ENCODE data around the gene CR2. TPM values are rescaled to one million over a fixed set of nuclear protein-coding genes. Genes with fewer than 3 reads are reported as not detected.

CR2 gene
- total and polyA plus RNA-seq, 2 of the 4 experiments (the other 2 are of a cell fraction), result not detected

DNA sequence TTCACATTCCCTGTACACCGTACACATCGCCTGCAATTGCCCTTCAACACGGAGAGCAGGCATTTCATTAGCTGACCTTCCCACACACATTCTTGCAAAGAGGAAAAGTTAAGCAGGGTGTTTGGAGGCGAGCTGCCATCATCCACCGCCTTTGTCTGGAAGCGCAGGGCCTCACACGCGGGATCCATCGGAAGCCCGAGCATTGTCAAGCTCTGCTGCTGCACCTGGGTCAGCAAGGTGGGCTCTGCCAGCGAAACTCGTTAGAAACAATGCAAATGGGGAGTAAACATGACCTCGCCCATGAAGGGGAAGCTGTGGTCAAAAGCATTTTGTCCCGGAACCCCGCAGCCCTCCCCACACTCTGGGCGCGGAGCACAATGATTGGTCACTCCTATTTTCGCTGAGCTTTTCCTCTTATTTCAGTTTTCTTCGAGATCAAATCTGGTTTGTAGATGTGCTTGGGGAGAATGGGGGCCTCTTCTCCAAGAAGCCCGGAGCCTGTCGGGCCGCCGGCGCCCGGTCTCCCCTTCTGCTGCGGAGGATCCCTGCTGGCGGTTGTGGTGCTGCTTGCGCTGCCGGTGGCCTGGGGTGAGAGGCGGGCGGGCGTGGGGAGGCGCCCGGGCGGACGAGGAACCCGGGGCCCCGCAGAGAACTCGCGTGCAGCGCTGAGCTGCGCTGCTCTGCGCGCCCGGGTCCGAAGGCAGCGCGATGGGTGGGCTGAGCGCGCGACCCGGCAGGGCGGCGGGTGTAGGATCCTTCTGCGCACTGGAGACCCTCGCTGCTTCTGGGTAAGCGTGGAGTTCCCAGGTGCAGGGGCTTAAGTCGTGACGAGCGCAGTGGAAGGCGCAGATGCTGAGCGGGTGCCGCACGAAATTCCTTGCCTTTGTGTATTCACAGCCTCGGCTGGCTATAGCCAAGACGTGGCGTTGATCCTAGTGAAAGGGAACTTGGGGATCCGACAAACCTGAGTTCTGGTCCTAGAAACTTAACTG lies 42.0 kb downstream of the CR2 start, which contains the start of gene CR1 (continued):
- TF ChIP-seq RFX5 (IDR thresholded peaks at IDR 0.05; ENCODE audit: low read depth, low read length) (no peak), FOS (IDR thresholded peaks at IDR 0.05; ENCODE audit: low read depth, low read length) (no peak)

DNA sequence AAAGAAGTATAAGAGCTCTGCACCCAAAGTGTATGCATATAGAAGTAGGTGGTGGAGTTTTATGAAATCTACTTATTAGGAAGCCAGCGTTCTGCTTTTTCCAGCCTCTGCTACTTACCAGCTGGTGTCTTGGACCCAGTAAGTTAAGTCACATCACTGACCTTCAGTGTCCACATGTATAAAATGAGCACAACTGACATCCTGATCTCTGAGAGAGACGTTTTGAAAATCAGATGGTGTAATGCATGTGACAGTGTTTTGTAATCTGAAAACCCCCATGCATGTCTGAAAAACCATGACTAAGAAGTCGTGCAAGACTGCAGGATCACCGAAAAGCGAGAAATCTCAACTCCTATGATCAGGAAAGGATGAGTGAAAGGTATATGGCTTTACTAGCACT lies 43.8 kb downstream of the CR2 start:
- Histone ChIP-seq H3K9ac (ENCODE audit: low read depth, low read length) (no peak overlapping the region), H2AFZ (replicated peaks; ENCODE audit: low read length, poor library complexity) (no peak overlapping the region), H2BK5ac (ENCODE audit: low read depth, low read length, poor library complexity, severe bottlenecking) (no peak overlapping the region), H2BK15ac (ENCODE audit: low read depth, low read length) (no peak overlapping the region), H2BK120ac (ENCODE audit: low read depth, low read length) (no peak overlapping the region), H4K20me1 (ENCODE audit: insufficient read depth, low read length) (no peaks in the 10 kb centered on the region), H3K4me2 (ENCODE audit: low read depth, low read length) (no peak overlapping the region), H3K4ac (ENCODE audit: low read depth, low read length) (no peak overlapping the region), H3K79me1 (ENCODE audit: low read depth in 1 of 2, low read length in 2 of 2) (no peaks in the 10 kb centered on the region), H4K5ac (ENCODE audit: low read depth, low read length) (no peak overlapping the region), H3K23ac (ENCODE audit: low read depth, low read length) (no peak overlapping the region), H3K27ac (ENCODE audit: insufficient read depth, low read length) (no peak overlapping the region), H3K27me3 (ENCODE audit: control insufficient read depth, insufficient read depth, low read length) (peaks cover 23% of the 10 kb centered on the region), H3K9me3 (ENCODE audit: control insufficient read depth, insufficient read depth, low read length) (no peaks in the 10 kb centered on the region), H3K14ac (replicated peaks; ENCODE audit: low read depth, low read length) (no peak overlapping the region), H2AK9ac (replicated peaks; ENCODE audit: low read depth, low read length, poor library complexity) (no peak overlapping the region), H3K56ac (ENCODE audit: extremely low read depth, insufficient read depth, low read length) (no peak overlapping the region), H3K4me3 (ENCODE audit: insufficient read depth, low read depth, low read length) (no peak overlapping the region), H2AK5ac (ENCODE audit: low read depth, low read length) (no peak overlapping the region), H2BK20ac (ENCODE audit: low read depth, low read length) (no peak overlapping the region), H3K4me1 (ENCODE audit: control insufficient read depth, insufficient read depth, low read length) (no peaks in the 10 kb centered on the region), H3K36me3 (ENCODE audit: control insufficient read depth, insufficient read depth, low read length) (no peaks in the 10 kb centered on the region), H3K18ac (ENCODE audit: low read depth, low read length) (no peak overlapping the region), H4K8ac (ENCODE audit: low read depth in 2 of 2, low read length in 2 of 2) (no peak overlapping the region), H4K91ac (ENCODE audit: insufficient read depth, low read depth, low read length) (no peak overlapping the region), H3K9me1 (ENCODE audit: insufficient read depth, low read length) (0 out of 2 replicates have a peak, but pooled peaks cover 3% of the 10 kb centered on the region)
- TF ChIP-seq RCOR1 (IDR thresholded peaks at IDR 0.05; ENCODE audit: insufficient replicate concordance, low read length), result no peak
- no peak for TF ChIP-seq CEBPB (IDR thresholded peaks at IDR 0.05; ENCODE audit: low read depth, low read length)
- no peak for TF ChIP-seq MAZ (IDR thresholded peaks at IDR 0.05; ENCODE audit: borderline replicate concordance, low read depth, low read length)
- no peak for TF ChIP-seq USF2 (IDR thresholded peaks at IDR 0.05; ENCODE audit: low read depth, low read length)
- TF ChIP-seq, protein P1, sequence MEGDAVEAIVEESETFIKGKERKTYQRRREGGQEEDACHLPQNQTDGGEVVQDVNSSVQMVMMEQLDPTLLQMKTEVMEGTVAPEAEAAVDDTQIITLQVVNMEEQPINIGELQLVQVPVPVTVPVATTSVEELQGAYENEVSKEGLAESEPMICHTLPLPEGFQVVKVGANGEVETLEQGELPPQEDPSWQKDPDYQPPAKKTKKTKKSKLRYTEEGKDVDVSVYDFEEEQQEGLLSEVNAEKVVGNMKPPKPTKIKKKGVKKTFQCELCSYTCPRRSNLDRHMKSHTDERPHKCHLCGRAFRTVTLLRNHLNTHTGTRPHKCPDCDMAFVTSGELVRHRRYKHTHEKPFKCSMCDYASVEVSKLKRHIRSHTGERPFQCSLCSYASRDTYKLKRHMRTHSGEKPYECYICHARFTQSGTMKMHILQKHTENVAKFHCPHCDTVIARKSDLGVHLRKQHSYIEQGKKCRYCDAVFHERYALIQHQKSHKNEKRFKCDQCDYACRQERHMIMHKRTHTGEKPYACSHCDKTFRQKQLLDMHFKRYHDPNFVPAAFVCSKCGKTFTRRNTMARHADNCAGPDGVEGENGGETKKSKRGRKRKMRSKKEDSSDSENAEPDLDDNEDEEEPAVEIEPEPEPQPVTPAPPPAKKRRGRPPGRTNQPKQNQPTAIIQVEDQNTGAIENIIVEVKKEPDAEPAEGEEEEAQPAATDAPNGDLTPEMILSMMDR (conservative IDR thresholded peaks at IDR 0.05; ENCODE audit: low read depth, low read length), result no peak
- TF ChIP-seq MXI1 (IDR thresholded peaks at IDR 0.05; ENCODE audit: borderline replicate concordance, low read depth, low read length), result no peak
- no peak for TF ChIP-seq POLR2A (IDR thresholded peaks at IDR 0.05; ENCODE audit: low read depth, low read length)
- TF ChIP-seq MAFK (IDR thresholded peaks at IDR 0.05; ENCODE audit: low read depth, low read length), result no peak
- TF ChIP-seq SMC3 (IDR thresholded peaks at IDR 0.05; ENCODE audit: low read depth, low read length), result no peak
- intact Hi-C loops (cut with micrococcal nuclease), result loop anchor here (2.0 kb wide), 1 partner anchor 421 kb away; no protein-coding TSS in a partner anchor
- no peak for ATAC-seq (ENCODE audit: low read depth)
- no TSS peak for BruUV-seq (replicated peaks)
- in situ Hi-C loops (cut with MboI; ENCODE audit: low sequenced_read_pairs), result no loop called here
- ChIA-PET CTCF (interaction anchor here (0.6 to 1.8 kb wide), 2 partner anchors 304 to 413 kb away, joined by 3 to 5 read pairs; no protein-coding TSS in a partner anchor), POLR2A (ENCODE audit: unreplicated experiment) (no interaction called here)
- dilution Hi-C loops (cut with HindIII; ENCODE audit: low sequenced_read_pairs, unreplicated experiment), result no loop called here
- WGBS, 2 experiments (ENCODE audit: extremely low coverage in 2 of 2, insufficient read length in 1 of 2), result no CpG with 5 or more reads among the region's 5 CpGs
- DNase-seq, result no peak

All from IMR-90 (cell line).